Measurements from ENCODE around the gene PCGF1. TPM values are rescaled to one million over a fixed set of nuclear protein-coding genes. Genes with fewer than 3 reads are reported as not detected.

The PCGF1 gene
- total RNA-seq (2014; rRNA removed; shearing (Covaris generic)) (9.9 and 16.7 TPM in 2 replicates), total RNA-seq (2022) (15.9 and 21.5 TPM in 2 replicates), Bru-seq, nascent RNA (percentile 60 among the genes with signal in this experiment), BruChase-seq, experiment 1, labeled RNA remaining after a 6-hour chase (percentile 53 among the genes with signal in this experiment), BruChase-seq, experiment 2, labeled RNA remaining after a 2-hour chase (percentile 65 among the genes with signal in this experiment)
- long read RNA-seq, transcript PCGF1-201 (9 exons, 1,792 nt): major isoform, 9 of 23 reads
- long read RNA-seq, partial matches to known transcripts: 4 of 23 reads
- long read RNA-seq, other reads (novel, unspliced or antisense): 10 of 23 reads

DNA sequence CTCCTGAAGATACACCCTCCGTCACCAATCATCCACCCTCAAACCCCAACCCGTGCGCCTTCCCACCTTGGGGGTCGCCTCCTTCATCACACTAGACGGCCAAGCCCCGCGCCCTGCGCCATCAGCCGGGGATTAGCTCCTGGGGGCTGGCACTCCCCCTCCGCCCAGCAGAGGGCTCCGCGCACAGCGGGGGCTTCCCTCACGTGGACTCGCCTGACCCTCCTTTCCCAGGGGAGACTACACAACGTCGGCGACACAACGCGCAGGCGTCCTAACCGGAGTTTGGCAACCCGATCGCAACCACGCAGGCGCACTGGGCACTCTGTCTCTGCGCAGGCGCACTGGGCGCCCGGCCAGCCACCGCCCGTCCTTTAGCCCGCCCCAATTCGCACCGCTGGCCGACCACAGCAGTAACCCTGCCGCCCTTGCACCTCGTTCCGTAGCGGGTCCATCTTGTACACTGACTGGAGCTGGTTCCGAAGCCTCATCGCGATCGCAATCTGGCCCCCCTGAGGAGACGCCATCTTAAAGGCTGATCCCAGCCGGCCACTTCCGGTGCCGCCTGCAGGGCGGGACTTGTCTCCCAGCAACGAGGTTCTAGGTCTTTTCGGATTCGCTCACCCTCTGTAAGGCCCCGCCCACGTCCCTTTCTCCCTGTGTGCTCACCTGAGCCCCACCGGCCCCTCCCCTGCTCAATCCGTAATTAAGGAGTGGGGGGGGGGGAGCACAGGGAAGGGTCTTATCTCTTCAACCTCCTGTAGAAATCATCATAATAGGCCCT, at the start of gene PCGF1:
Gene PCGF1 (minus strand): TSS at position 551 of the 781 bp plus-strand sequence. CDS start 27 bp downstream, at position 524.
- Histone ChIP-seq H3K9me2 (ENCODE audit: insufficient read depth, low read length) (no peaks in the 10 kb centered on the region), H2AFZ (ENCODE audit: low read length) (peak within 1 kb of the TSS; percentile 95), H3K4me1 (ENCODE audit: insufficient read depth, low read length, poor library complexity, severe bottlenecking) (peaks cover 25% of the 10 kb centered on the region), H3K27ac (ENCODE audit: low read depth, low read length, poor library complexity, severe bottlenecking) (peak within 1 kb of the TSS; percentile 81), H4K20me1 (ENCODE audit: insufficient read depth, low read length) (no peaks in the 10 kb centered on the region), H3K9me3 (ENCODE audit: low read length) (no peaks in the 10 kb centered on the region), H3K4me3 (ENCODE audit: low read depth, low read length, poor library complexity, severe bottlenecking) (peak within 1 kb of the TSS; percentile 77), H3K4me2 (ENCODE audit: low read length) (peak within 1 kb of the TSS; percentile 96), H3K79me2 (ENCODE audit: insufficient read depth, low read depth, low read length) (peaks cover 5% of the 10 kb centered on the region; the same call in 1 of the 2 replicates), H3K36me3 (ENCODE audit: insufficient read depth, low read length) (peaks cover 15% of the 10 kb centered on the region)
- intact Hi-C loops (cut with micrococcal nuclease; ENCODE audit: unreplicated experiment): loop anchor here (1.0 kb wide), 3 partner anchors 22 to 80 kb away; partner anchors contain the start of genes AUP1, HTRA2 and TTC31
- TF ChIP-seq, protein P1, sequence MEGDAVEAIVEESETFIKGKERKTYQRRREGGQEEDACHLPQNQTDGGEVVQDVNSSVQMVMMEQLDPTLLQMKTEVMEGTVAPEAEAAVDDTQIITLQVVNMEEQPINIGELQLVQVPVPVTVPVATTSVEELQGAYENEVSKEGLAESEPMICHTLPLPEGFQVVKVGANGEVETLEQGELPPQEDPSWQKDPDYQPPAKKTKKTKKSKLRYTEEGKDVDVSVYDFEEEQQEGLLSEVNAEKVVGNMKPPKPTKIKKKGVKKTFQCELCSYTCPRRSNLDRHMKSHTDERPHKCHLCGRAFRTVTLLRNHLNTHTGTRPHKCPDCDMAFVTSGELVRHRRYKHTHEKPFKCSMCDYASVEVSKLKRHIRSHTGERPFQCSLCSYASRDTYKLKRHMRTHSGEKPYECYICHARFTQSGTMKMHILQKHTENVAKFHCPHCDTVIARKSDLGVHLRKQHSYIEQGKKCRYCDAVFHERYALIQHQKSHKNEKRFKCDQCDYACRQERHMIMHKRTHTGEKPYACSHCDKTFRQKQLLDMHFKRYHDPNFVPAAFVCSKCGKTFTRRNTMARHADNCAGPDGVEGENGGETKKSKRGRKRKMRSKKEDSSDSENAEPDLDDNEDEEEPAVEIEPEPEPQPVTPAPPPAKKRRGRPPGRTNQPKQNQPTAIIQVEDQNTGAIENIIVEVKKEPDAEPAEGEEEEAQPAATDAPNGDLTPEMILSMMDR (conservative IDR thresholded peaks at IDR 0.05; ENCODE audit: low read length): peak; percentile 76
- no peak for TF ChIP-seq EZH2phosphoT487 (IDR thresholded peaks at IDR 0.05; ENCODE audit: borderline replicate concordance, low read depth, low read length)
- ChIA-PET POLR2A (interaction anchor here (0.7 to 1.0 kb wide), 3 partner anchors 13 to 78 kb away, joined by 3 to 4 read pairs (median 3); no protein-coding TSS in a partner anchor), CTCF (ENCODE audit: unreplicated experiment) (interaction anchor here (0.6 to 1.2 kb wide), 3 partner anchors 24 to 81 kb away, joined by 3 to 4 read pairs (median 3); no protein-coding TSS in a partner anchor)
- no TSS peak for BruUV-seq (replicated peaks)
- DNase-seq (ENCODE audit: low spot score): peak; percentile 99

DNA sequence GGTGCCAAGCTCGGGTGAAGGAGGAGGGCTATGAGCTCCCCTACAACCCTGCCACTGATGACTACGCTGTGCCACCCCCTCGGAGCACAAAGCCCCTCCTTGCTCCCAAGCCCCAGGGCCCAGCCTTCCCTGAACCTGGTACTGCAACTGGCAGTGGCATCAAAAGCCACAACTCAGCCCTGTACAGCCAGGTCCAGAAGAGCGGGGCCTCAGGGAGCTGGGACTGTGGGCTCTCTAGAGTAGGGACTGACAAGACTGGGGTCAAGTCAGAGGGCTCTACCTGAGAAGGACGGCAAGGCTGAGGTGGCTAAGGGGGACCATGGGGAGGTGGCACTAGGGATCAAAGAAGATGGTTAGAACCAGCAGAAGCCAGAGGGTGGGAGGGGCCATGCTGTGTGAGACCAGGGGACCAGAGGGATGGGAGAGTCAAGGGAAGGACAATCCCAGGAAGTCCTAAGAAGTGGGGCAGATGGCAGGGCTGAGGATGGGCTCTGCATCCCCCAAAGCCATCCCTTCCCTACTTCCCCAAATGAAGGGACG, 49.4 kb upstream of the PCGF1 start:
- Histone ChIP-seq H3K9me2 (ENCODE audit: insufficient read depth, low read length) (no peaks in the 10 kb centered on the region), H2AFZ (ENCODE audit: low read length) (no peak overlapping the region), H3K27ac (ENCODE audit: low read depth, low read length, poor library complexity, severe bottlenecking) (no peak overlapping the region), H3K79me2 (ENCODE audit: insufficient read depth, low read depth, low read length) (no peaks in the 10 kb centered on the region), H3K4me2 (ENCODE audit: low read length) (no peak overlapping the region), H3K36me3 (ENCODE audit: insufficient read depth, low read length) (no peaks in the 10 kb centered on the region), H3K4me3 (ENCODE audit: low read depth, low read length, poor library complexity, severe bottlenecking) (no peak overlapping the region), H4K20me1 (ENCODE audit: insufficient read depth, low read length) (no peaks in the 10 kb centered on the region), H3K4me1 (ENCODE audit: insufficient read depth, low read length, poor library complexity, severe bottlenecking) (peaks cover 13% of the 10 kb centered on the region), H3K9me3 (ENCODE audit: low read length) (no peaks in the 10 kb centered on the region)
- ChIA-PET CTCF (ENCODE audit: unreplicated experiment) (no interaction called here), POLR2A (no interaction called here)
- intact Hi-C loops (cut with micrococcal nuclease; ENCODE audit: unreplicated experiment): no loop called here
- TF ChIP-seq EZH2phosphoT487 (IDR thresholded peaks at IDR 0.05; ENCODE audit: borderline replicate concordance, low read depth, low read length): no peak
- TF ChIP-seq, protein P1 (conservative IDR thresholded peaks at IDR 0.05; ENCODE audit: low read length): no peak
- DNase-seq (ENCODE audit: low spot score): no peak
- BruUV-seq (replicated peaks): no TSS peak
